HepG2 (cell line): ENCODE results near the gene PIGW. TPM values are rescaled to one million over a fixed set of nuclear protein-coding genes. Genes with fewer than 3 reads are reported as not detected.

Source experiments
- ATAC-seq: fragments of 200-7000 bp; cut with Tn5 transposase; 3 replicates; pipeline ENCODE4 v1.9.1; 2020; ENCODE audit warnings: mild to moderate bottlenecking, moderate library complexity
- BruUV-seq: library from RNA; stranded (reverse); fragments of 400-500 nt; replicated peaks from 2 replicates; lab custom pipeline; 2021; lab: Mats Ljungman, UMichigan
- CTCF ChIA-PET: fragments of 300-600 bp; formaldehyde crosslinking; extraction: SDS; loops from one replicate; lab custom pipeline; 2021; ENCODE audit warnings: low total read pairs, inconsistent platforms, low intra/inter-chr PET ratio; lab: Yijun Ruan, JAX
- POLR2A ChIA-PET: fragments of 350-600 bp; sonication (Branson Sonifier 250); formaldehyde crosslinking; loops from one replicate; lab custom pipeline; 2020; ENCODE audit warnings: antibody characterized with exemption, inconsistent platforms; lab: Yijun Ruan, JAX
- DNase-seq: peaks from one replicate; pipeline ENCODE4 v3.0.0-alpha.2; 2015; ENCODE audit warnings: low spot score
- FAIRE-seq: peaks from 3 replicates; lab custom pipeline; 2011; peaks lifted over from hg19 to GRCh38; lab: Jason Lieb, UNC
- H2AFZ ChIP-seq: one replicate; pipeline ENCODE4 v1.6.1; 2011; ENCODE audit warnings: low read length, inconsistent platforms
- H3K27ac ChIP-seq: fragments of 300-600 bp; 3 replicates; pipeline ENCODE4 v1.8.0; 2011; ENCODE audit warnings: mixed run types, mild to moderate bottlenecking, mixed read lengths, low read length, inconsistent platforms; ENCODE audit not compliant: insufficient read depth; ENCODE audit errors: extremely low read length
- H3K27me3 ChIP-seq, 2 experiments: fragments of 200-600 bp in 1 of 2; 2 replicates in 1 of 2; 3 replicates in 1 of 2; pipeline versions ENCODE4 v1.6.0 to v1.8.0; 2011; ENCODE audit warnings: low read length in 2 of 2, mild to moderate bottlenecking in 2 of 2, moderate library complexity in 2 of 2, inconsistent platforms in 1 of 2; ENCODE audit not compliant: insufficient read depth in 2 of 2, control insufficient read depth in 1 of 2
- H3K36me3 ChIP-seq, 2 experiments: fragments of 200-600 bp in 1 of 2; replicated peaks in 1 of 2; 2 replicates in 1 of 2; 3 replicates in 1 of 2; pipeline versions ENCODE4 v1.5.1 to v1.8.0; 2011; ENCODE audit warnings: low read length in 2 of 2, inconsistent platforms in 1 of 2; ENCODE audit not compliant: insufficient read depth in 2 of 2, control insufficient read depth in 1 of 2
- H3K4me1 ChIP-seq: 2 replicates; pipeline ENCODE4 v1.5.1; 2012; ENCODE audit warnings: low read length, inconsistent platforms; ENCODE audit not compliant: insufficient read depth
- H3K4me2 ChIP-seq: 2 replicates; pipeline ENCODE4 v1.6.0; 2011; ENCODE audit warnings: low read depth, low read length, inconsistent platforms
- H3K4me3 ChIP-seq, 3 experiments: fragments of 200-600 bp in 1 of 3; sonication (generic), shearing (Covaris generic) in 1 of 3; replicated peaks in 1 of 3; 2 replicates each; pipeline ENCODE4 v1.5.1; 2011 to 2016; ENCODE audit warnings: low read length in 3 of 3, inconsistent platforms in 2 of 3, low read depth in 2 of 3, mild to moderate bottlenecking in 2 of 3, control low read depth in 1 of 3, mixed read lengths in 1 of 3; ENCODE audit not compliant: insufficient read depth in 1 of 3
- H3K79me2 ChIP-seq: one replicate; pipeline ENCODE4 v1.6.1; 2011; ENCODE audit warnings: low read length, inconsistent platforms; ENCODE audit not compliant: insufficient read depth
- H3K9ac ChIP-seq: 2 replicates; pipeline ENCODE4 v1.6.0; 2011; ENCODE audit warnings: mild to moderate bottlenecking, low read depth, low read length, inconsistent platforms; ENCODE audit not compliant: insufficient read depth
- H3K9me3 ChIP-seq: 2 replicates; pipeline ENCODE4 v1.5.1; 2012; ENCODE audit warnings: mild to moderate bottlenecking, low read length
- H4K20me1 ChIP-seq: 2 replicates; pipeline ENCODE4 v1.6.0; 2011; ENCODE audit warnings: inconsistent platforms, mild to moderate bottlenecking, low read length, moderate library complexity; ENCODE audit not compliant: insufficient read depth
- AGO2 ChIP-seq: fragments of 200-400 bp; formaldehyde crosslinking; optimal IDR thresholded peaks from 2 replicates; pipeline ENCODE3; 2017; ENCODE audit warnings: mild to moderate bottlenecking, low read depth, low read length, moderate library complexity
- CAMTA2 ChIP-seq: sonication (generic); formaldehyde crosslinking; IDR thresholded peaks from 2 replicates; pipeline ENCODE4 v1.4.0; 2020; ENCODE audit warnings: mild to moderate bottlenecking, missing genetic modification reagents, borderline replicate concordance
- EEA1 ChIP-seq: sonication (generic); formaldehyde crosslinking; IDR thresholded peaks from 2 replicates; pipeline ENCODE4 v1.5.1; 2020; ENCODE audit warnings: mild to moderate bottlenecking, missing genetic modification reagents, borderline replicate concordance
- KDM4B ChIP-seq: sonication (generic); formaldehyde crosslinking; IDR thresholded peaks from 2 replicates; pipeline ENCODE4 v1.4.0; 2020; ENCODE audit warnings: missing genetic modification reagents
- KLF12 ChIP-seq: sonication (generic); formaldehyde crosslinking; IDR thresholded peaks from 2 replicates; pipeline ENCODE4 v1.4.0; 2020; ENCODE audit warnings: missing genetic modification reagents, borderline replicate concordance
- NFYB ChIP-seq: sonication (generic); formaldehyde crosslinking; IDR thresholded peaks from 2 replicates; pipeline ENCODE4 v1.4.0; 2020; ENCODE audit warnings: missing genetic modification reagents
- REXO4 ChIP-seq: sonication (generic); formaldehyde crosslinking; IDR thresholded peaks from 2 replicates; pipeline ENCODE4 v1.8.0; 2022; ENCODE audit warnings: missing genetic modification reagents, mild to moderate bottlenecking, borderline replicate concordance
- ZNF24 ChIP-seq: fragments of 450-650 bp; IDR thresholded peaks from 2 replicates; pipeline ENCODE4 v1.6.1; 2017; ENCODE audit warnings: antibody characterized with exemption, mild to moderate bottlenecking
- WGBS: methylation state at CpG from one replicate; pipeline ENCODE4 v1.1.6; 2017; ENCODE audit warnings: low lambda C conversion rate; 5-methylcytosine and 5-hydroxymethylcytosine counted together
- in situ Hi-C: cut with HindIII; loops from 2 replicates; pipeline ENCODE4 v1.10.0; 2017; ENCODE audit warnings: low pct_unique_long_range_greater_than_20kb; ENCODE audit not compliant: extremely low pct_ligation_motif_present
- intact Hi-C: fragments of 100-400 bp; cut with micrococcal nuclease; formaldehyde crosslinking; loops from one replicate; pipeline ENCODE4 v1.10.0; 2022; ENCODE audit not compliant: unreplicated experiment
- polyA plus RNA-seq, 8 experiments: library from polyadenylated mRNA; depleted of rRNA in 3 of 8; stranded (reverse) in 7 of 8; unstranded in 1 of 8; fragments of >200 nt; fragmentation: Illumina TruSeq in 4 of 8; extraction: Trizol in 4 of 8; gene quantifications; 2 replicates each; pipeline versions ENCODE4 v1.2.1 to v1.2.3, GENCODE V29; 2011 to 2016; ENCODE audit warnings: low read depth in 4 of 8, missing spikeins in 1 of 8, mixed read lengths in 1 of 8; ENCODE audit not compliant: insufficient read depth in 1 of 8
- total RNA-seq, 5 experiments: library from RNA; depleted of rRNA; stranded (reverse); fragments of >200 nt; fragmentation: Illumina TruSeq; extraction: Trizol; gene quantifications; 2 replicates each; pipeline ENCODE4 v1.2.3, GENCODE V29; 2016; ENCODE audit warnings: low read depth in 1 of 5
- TF ChIP-seq, protein P1 (sequence below): sonication (generic); formaldehyde crosslinking; IDR thresholded peaks from 2 replicates; pipeline ENCODE4 v1.4.0; 2020; ENCODE audit warnings: missing genetic modification reagents, borderline replicate concordance
- TF ChIP-seq, protein P2 (sequence below): sonication (generic); formaldehyde crosslinking; IDR thresholded peaks from 2 replicates; pipeline ENCODE4 v1.5.1; 2020; ENCODE audit warnings: mild to moderate bottlenecking, missing genetic modification reagents, moderate library complexity
- TF ChIP-seq, protein P3 (sequence below): sonication (generic); formaldehyde crosslinking; IDR thresholded peaks from 2 replicates; pipeline ENCODE4 v1.4.0; 2020; ENCODE audit warnings: missing genetic modification reagents, borderline replicate concordance

The PIGW gene
- total and polyA plus RNA-seq, 2 of the 13 experiments (the other 11 are each of a cell fraction or from before 2014, with no cell fraction given), result 9.0 to 24.0 TPM

DNA sequence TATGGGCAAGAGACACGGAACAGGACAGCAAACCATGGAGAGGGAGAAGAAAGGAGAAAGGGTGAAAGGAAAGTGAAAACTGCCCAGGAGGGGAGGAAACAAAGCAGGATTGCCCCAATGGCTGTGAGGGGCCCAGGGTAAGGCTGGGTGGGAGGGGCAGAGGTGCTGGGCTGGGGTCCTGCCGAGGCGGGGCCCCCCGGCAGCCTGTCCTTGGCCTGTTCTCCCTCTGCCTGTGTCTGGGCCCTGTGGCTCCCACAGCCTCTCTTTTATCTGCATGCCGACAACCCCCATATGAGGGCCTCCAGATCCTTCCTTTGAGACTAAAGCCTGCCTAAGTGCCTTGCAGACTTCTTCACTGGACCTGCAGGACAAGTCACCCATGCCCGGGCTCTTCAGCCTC is 32.8 kb upstream of the PIGW start (continued):
- no peak for TF ChIP-seq REXO4 (CRISPR knock-in tag)
- TF ChIP-seq, protein P1, sequence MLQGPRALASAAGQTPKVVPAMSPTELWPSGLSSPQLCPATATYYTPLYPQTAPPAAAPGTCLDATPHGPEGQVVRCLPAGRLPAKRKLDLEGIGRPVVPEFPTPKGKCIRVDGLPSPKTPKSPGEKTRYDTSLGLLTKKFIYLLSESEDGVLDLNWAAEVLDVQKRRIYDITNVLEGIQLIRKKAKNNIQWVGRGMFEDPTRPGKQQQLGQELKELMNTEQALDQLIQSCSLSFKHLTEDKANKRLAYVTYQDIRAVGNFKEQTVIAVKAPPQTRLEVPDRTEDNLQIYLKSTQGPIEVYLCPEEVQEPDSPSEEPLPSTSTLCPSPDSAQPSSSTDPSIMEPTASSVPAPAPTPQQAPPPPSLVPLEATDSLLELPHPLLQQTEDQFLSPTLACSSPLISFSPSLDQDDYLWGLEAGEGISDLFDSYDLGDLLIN (CRISPR knock-in tag), result no peak
- no peak for TF ChIP-seq KLF12 (CRISPR knock-in tag)
- TF ChIP-seq CAMTA2, result no peak
- no peak for TF ChIP-seq EEA1 (CRISPR knock-in tag)
- TF ChIP-seq ZNF24, result no peak
- no peak for TF ChIP-seq KDM4B (CRISPR knock-in tag)

DNA sequence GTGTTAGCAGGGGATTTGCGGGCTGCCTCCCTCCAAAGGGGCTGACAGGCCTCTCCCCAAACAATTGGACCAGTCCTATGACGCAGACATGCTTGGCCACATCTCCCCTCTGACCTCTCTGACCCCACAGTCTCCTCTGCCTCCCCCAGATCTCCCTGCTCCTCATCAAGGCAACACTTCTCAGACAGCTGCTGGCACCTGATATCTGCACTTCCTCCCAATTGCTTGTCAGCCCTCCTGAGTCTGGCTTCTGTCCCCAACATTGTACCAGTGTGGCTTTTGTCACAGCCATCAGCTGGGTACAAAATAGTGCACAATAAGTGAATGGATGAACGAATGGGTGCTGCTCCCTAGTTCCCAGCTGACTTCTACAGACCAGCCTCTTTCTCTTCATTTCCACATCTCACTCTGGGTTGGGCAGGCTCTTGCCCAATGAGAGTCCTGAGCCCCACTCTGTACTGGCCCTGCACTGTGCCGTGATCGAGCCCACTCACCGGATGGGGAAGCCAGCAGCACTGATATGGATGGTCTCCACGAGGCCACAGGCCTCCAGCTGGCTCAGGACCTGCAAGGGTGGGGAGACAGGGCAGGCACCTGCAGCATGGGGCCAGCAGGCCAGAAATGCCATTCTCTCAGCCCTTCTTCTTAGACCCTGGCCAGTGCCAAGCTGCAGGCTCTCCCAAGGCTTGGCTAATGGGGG is 31.2 kb upstream of the PIGW start:
- intact Hi-C loops, result no loop called here

More for the DNA sequence above, 31.2 kb upstream of the PIGW start:
- H4K20me1 ChIP-seq, result no peaks in the 10 kb centered on the region
- H3K27ac ChIP-seq, result no peak overlapping the region
- H3K79me2 ChIP-seq, result no peaks in the 10 kb centered on the region
- no TSS peak for BruUV-seq
- FAIRE-seq, result no peak
- 93% methylated on average over 7 of the region's 7 CpGs for WGBS
- ChIA-PET CTCF (no interaction called here), POLR2A (no interaction called here)
- H3K4me1 ChIP-seq, result peaks cover 18% of the 10 kb centered on the region
- H3K36me3 ChIP-seq, result peaks cover 27 to 57% of the 10 kb centered on the region in 2 experiments
- no peak for DNase-seq
- no peak overlapping the region for H3K4me3 ChIP-seq
- TF ChIP-seq NFYB (CRISPR knock-in tag) (no peak), AGO2 (peak; percentile 21)
- TF ChIP-seq, protein P2, sequence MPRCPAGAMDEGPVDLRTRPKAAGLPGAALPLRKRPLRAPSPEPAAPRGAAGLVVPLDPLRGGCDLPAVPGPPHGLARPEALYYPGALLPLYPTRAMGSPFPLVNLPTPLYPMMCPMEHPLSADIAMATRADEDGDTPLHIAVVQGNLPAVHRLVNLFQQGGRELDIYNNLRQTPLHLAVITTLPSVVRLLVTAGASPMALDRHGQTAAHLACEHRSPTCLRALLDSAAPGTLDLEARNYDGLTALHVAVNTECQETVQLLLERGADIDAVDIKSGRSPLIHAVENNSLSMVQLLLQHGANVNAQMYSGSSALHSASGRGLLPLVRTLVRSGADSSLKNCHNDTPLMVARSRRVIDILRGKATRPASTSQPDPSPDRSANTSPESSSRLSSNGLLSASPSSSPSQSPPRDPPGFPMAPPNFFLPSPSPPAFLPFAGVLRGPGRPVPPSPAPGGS (CRISPR knock-in tag), result no peak
- TF ChIP-seq, protein P3, sequence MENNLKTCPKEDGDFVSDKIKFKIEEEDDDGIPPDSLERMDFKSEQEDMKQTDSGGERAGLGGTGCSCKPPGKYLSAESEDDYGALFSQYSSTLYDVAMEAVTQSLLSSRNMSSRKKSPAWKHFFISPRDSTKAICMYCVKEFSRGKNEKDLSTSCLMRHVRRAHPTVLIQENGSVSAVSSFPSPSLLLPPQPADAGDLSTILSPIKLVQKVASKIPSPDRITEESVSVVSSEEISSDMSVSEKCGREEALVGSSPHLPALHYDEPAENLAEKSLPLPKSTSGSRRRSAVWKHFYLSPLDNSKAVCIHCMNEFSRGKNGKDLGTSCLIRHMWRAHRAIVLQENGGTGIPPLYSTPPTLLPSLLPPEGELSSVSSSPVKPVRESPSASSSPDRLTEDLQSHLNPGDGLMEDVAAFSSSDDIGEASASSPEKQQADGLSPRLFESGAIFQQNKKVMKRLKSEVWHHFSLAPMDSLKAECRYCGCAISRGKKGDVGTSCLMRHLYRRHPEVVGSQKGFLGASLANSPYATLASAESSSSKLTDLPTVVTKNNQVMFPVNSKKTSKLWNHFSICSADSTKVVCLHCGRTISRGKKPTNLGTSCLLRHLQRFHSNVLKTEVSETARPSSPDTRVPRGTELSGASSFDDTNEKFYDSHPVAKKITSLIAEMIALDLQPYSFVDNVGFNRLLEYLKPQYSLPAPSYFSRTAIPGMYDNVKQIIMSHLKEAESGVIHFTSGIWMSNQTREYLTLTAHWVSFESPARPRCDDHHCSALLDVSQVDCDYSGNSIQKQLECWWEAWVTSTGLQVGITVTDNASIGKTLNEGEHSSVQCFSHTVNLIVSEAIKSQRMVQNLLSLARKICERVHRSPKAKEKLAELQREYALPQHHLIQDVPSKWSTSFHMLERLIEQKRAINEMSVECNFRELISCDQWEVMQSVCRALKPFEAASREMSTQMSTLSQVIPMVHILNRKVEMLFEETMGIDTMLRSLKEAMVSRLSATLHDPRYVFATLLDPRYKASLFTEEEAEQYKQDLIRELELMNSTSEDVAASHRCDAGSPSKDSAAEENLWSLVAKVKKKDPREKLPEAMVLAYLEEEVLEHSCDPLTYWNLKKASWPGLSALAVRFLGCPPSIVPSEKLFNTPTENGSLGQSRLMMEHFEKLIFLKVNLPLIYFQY, result no peak
- TF ChIP-seq, all 625 proteins: peak for 1
- H3K9me3 ChIP-seq, result no peaks in the 10 kb centered on the region
- H3K4me2 ChIP-seq, result no peak overlapping the region
- in situ Hi-C loops, result no loop called here
- no peak overlapping the region for H3K9ac ChIP-seq
- ATAC-seq, result no peak
- no peak overlapping the region for H2AFZ ChIP-seq
- no peaks in the 10 kb centered on the region for H3K27me3 ChIP-seq
